Measurements from ENCODE around the gene WDR5. TPM values are rescaled to one million over a fixed set of nuclear protein-coding genes. Genes with fewer than 3 reads are reported as not detected.
A peak's percentile ranks its signal among the peaks of the same experiment; 100 is the strongest.

Gene WDR5
- total RNA-seq, 2 experiments from 2014 or later = 32.1 to 32.7 TPM

DNA sequence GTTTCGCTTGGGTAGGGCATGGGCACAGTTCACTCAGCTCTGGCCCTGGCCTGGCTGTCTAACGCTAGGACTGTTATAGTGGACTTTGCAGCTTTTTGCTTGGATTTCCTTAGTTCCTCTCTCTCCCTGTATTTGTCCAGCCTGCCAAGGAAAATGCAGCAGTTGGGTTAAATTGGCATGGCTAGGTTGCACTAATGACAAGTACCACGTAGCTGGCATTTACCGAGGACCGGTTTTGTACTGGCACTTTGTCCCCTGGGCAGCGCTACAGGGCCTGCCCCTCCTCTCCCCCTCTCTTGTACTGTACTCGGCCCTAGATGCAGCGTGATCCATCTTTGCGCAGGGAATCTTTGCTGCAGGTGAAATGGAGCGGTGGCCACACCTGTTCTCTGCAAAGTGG is 2.4 kb downstream of the WDR5 start:
- Mint-ChIP-seq H3K27me3 (no peaks in the 10 kb centered on the region), H3K4me3 (peak overlapping the region; percentile 45), H3K27ac (peak overlapping the region; percentile 33), H3K36me3 (ENCODE audit: low read depth) (peaks cover 48% of the 10 kb centered on the region), H3K9me3 (no peaks in the 10 kb centered on the region), H3K4me1 (peaks cover 34% of the 10 kb centered on the region)
- DNase-seq = no peak
- CTCF ChIA-PET = interaction anchor here (0.5 to 2.1 kb wide), 2 partner anchors 22 to 25 kb away, joined by 5 to 13 read pairs; partner anchors contain the start of gene RNU6ATAC
- POLR2A ChIA-PET = interaction anchor here (1.6 to 3.1 kb wide), 2 partner anchors 9 to 26 kb away, joined by 5 to 17 read pairs; partner anchors contain the start of gene RNU6ATAC

DNA sequence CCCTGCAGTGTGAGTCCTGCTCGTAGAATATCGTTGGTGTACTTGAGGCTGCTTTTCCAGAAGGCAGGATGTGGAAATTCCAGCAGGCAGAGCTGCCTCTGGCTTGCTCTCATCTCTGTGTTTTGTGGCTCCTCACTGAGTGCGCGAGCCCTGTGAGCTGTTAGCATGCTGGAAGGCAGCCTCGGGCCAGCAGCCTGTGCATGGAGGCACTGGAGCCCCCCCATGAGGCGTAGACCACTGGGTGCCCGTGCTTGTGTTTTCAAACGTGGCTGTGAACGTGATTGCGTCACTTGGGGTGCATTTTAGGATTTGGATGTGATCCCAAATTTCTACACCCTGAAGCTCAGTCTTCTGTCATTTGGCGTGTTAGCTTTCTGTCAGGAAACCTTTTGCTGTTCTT is 3.2 kb downstream of the WDR5 start:
- Mint-ChIP-seq H3K27me3 (no peaks in the 10 kb centered on the region), H3K4me3 (no peak overlapping the region), H3K36me3 (ENCODE audit: low read depth) (peaks cover 48% of the 10 kb centered on the region), H3K9me3 (no peaks in the 10 kb centered on the region), H3K27ac (no peak overlapping the region), H3K4me1 (peaks cover 32% of the 10 kb centered on the region)
- ChIA-PET CTCF (interaction anchor here (2.1 kb wide), 1 partner anchor 24 kb away, joined by 13 read pairs; the partner anchor contains the start of gene RNU6ATAC), POLR2A (interaction anchor here (0.8 to 3.1 kb wide), 3 partner anchors 8 to 70 kb away, joined by 3 to 17 read pairs (median 5); partner anchors contain the start of gene RNU6ATAC)
- no peak for DNase-seq

DNA sequence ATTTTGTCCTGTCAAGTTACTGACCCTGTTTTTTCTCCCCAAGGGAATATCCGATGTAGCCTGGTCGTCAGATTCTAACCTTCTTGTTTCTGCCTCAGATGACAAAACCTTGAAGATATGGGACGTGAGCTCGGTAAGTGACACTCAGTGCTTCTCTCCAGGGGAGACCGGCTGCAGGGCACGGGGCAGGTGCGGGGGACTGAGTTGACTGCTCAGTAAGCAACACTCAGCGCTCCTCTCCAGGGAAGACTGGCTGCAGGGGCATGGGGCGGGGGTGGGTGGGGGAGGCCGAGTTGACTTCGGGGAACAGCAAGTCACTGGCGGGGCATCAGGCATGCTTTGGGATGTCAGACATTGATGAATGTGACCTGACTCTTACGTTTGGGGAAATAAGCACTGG is 6.0 kb downstream of the WDR5 start:
- ChIA-PET POLR2A (no interaction called here), CTCF (interaction anchor here (1.4 kb wide), 1 partner anchor 21 kb away, joined by 4 read pairs; no protein-coding TSS in a partner anchor)
- H3K27ac Mint-ChIP-seq = no peak overlapping the region
- H3K9me3 Mint-ChIP-seq = no peaks in the 10 kb centered on the region
- H3K27me3 Mint-ChIP-seq = no peaks in the 10 kb centered on the region
- peaks cover 57% of the 10 kb centered on the region for H3K36me3 Mint-ChIP-seq (ENCODE audit: low read depth)
- no peak for DNase-seq
- H3K4me3 Mint-ChIP-seq = no peak overlapping the region
- H3K4me1 Mint-ChIP-seq = peaks cover 21% of the 10 kb centered on the region

DNA sequence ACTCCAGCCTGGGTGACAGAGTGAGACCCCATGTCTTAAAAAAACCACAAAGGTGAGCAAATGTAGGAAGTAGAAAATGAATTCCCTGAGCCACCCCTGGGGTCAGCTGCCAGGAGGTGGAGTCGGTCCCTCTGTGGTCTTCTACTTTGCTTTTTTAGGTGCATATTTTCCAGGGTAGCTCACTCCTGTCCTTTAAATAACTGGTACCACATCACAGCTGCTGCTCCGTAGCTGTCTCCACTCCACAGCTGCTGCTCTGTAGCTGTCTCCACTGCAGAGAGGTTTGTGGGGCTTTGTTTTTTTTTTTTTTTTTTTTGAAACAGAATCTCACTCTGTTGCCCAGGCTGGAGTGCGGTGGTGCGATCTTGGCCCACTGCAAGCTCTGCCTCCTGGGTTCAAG is 8.9 kb downstream of the WDR5 start:
- POLR2A ChIA-PET = interaction anchor here (1.4 kb wide), 1 partner anchor 9 kb away, joined by 4 read pairs; the partner anchor contains the start of gene WDR5

DNA sequence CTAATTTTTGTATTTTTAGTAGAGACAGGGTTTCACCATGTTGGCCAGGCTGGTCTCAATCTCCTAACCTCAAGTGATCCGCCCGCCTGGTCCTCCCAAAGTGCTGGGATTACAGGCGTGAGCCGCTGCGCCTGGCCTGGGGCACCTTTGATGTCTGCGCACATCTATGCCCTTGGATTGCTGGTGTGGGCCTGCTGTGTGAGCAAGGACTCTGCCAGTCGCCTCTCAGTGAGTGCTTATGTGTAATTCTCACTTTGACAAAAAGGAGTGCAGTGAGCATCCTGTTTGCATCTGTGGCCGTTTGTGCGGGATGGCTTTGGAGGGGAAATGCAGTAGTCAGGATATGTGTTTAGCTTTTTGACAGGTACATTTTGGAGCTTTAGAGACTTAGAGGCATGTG is 9.4 kb downstream of the WDR5 start:
- H3K4me3 Mint-ChIP-seq = no peak overlapping the region
- H3K27me3 Mint-ChIP-seq = no peaks in the 10 kb centered on the region
- no peak overlapping the region for H3K27ac Mint-ChIP-seq
- no peak for DNase-seq
- H3K36me3 Mint-ChIP-seq (ENCODE audit: low read depth) = peaks cover 56% of the 10 kb centered on the region
- peaks cover 6% of the 10 kb centered on the region for H3K4me1 Mint-ChIP-seq
- no peaks in the 10 kb centered on the region for H3K9me3 Mint-ChIP-seq
- POLR2A ChIA-PET = interaction anchor here (1.4 kb wide), 1 partner anchor 9 kb away, joined by 4 read pairs; the partner anchor contains the start of gene WDR5
- CTCF ChIA-PET = no interaction called here

More for the DNA sequence above, 8.9 kb downstream of the WDR5 start:
- Mint-ChIP-seq H3K36me3 (ENCODE audit: low read depth) (peaks cover 60% of the 10 kb centered on the region), H3K9me3 (no peaks in the 10 kb centered on the region), H3K27me3 (no peaks in the 10 kb centered on the region), H3K4me3 (no peak overlapping the region), H3K27ac (no peak overlapping the region), H3K4me1 (peaks cover 6% of the 10 kb centered on the region)
- CTCF ChIA-PET = no interaction called here
- DNase-seq = no peak

DNA sequence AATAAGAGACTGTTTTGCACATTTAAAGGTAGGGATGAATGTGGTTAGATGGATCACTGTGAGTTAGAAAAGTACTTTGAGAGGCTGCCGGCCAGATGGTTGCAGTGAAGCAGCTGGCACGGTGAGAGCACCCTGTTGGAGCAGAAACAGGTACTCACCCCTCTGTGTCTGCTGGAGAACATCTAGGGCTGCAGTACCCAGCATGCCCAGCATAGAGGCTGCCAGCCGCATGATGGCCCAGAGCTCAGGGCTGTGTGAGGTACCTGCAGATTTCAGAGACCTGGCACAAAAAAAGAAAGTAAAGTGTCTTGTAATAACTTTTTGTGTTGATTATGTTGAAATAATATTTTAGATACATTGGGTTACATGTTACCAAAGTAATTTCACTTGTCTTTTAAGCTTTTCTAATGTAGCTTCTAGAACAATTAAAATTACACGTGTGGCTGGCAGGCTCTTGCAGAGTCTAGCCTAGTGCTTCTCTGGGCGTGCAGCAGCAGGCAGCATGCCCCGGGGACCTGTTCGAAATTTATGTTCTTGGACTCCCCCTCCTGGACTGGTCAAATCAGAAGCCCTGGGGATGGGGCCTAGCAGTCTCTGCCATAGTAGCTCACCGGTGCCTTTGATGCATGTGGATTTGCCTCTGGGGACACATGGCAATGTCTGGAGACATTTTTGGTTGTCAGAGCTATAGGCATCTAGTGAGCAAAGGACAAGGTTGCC is 11.1 kb downstream of the WDR5 start:
- no peak overlapping the region for H3K27ac Mint-ChIP-seq
- H3K4me3 Mint-ChIP-seq = no peak overlapping the region
- ChIA-PET CTCF (interaction anchor here (1.7 kb wide), 1 partner anchor 11 kb away, joined by 5 read pairs; the partner anchor contains the start of gene WDR5), POLR2A (interaction anchor here (1.6 to 2.1 kb wide), 2 partner anchors 8 to 13 kb away, joined by 4 to 5 read pairs; no protein-coding TSS in a partner anchor)
- peaks cover 6% of the 10 kb centered on the region for H3K4me1 Mint-ChIP-seq
- no peaks in the 10 kb centered on the region for H3K9me3 Mint-ChIP-seq
- no peaks in the 10 kb centered on the region for H3K27me3 Mint-ChIP-seq
- DNase-seq = no peak
- peaks cover 51% of the 10 kb centered on the region for H3K36me3 Mint-ChIP-seq (ENCODE audit: low read depth)

DNA sequence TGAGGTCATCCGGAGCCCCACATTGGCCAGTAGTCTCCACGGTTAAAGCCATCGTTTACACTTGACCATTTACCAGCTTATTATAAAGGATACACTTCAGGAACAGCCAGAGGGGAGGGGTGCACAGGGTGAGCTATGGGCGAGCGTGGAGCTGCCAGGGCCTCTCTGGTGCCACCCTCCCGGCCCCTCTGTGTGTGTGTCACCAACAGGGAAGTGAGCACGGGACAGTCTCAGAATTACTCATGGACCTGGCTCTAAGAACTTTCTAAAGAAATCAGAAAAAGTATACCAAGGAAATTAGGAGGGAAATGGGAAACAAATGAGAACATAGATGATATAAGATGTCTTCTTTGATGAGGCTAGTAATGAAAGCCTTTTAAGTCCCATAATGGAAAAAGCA is 13.5 kb downstream of the WDR5 start:
- Mint-ChIP-seq H3K4me1 (peaks cover 6% of the 10 kb centered on the region), H3K27ac (no peak overlapping the region), H3K9me3 (no peaks in the 10 kb centered on the region), H3K27me3 (no peaks in the 10 kb centered on the region), H3K4me3 (no peak overlapping the region), H3K36me3 (ENCODE audit: low read depth) (peaks cover 43% of the 10 kb centered on the region)
- CTCF ChIA-PET = no interaction called here
- no peak for DNase-seq
- POLR2A ChIA-PET = interaction anchor here (1.5 kb wide), 1 partner anchor 13 kb away, joined by 4 read pairs; the partner anchor contains the start of gene WDR5

DNA sequence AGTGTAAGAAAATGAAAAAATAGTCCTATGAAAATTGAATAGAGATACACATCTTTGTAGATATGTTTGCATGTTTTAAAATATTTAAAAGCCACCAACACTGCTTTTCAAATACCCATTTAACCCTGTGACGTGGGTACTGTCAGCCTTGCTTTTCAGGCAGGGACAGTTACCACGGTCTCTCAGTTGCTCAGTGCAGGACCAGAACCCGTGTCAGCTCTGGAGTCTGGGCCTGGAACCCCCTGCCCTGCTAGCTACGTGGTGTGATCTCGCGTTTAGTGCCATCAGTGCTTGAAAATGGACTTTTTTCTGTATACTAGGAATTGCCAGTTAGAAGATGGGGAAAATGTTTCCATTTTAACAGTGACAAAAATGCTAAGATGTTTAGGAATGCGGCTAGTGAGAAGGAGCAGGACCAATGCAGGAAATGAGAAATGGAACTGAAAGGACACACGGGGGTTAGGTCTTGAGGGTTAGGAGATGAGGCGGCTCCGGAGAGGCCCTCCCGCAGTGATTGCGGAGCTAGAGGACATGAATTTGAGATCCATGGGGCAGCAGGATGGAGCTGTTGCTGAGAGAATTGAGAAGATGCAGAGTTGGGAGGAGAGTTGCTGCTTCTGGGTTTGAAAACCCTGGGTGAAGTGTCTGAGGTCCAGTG is 14.8 kb downstream of the WDR5 start:
- H3K9me3 Mint-ChIP-seq = no peaks in the 10 kb centered on the region
- H3K36me3 Mint-ChIP-seq (ENCODE audit: low read depth) = peaks cover 43% of the 10 kb centered on the region
- H3K27me3 Mint-ChIP-seq = no peaks in the 10 kb centered on the region
- H3K27ac Mint-ChIP-seq = no peak overlapping the region
- DNase-seq = no peak
- H3K4me1 Mint-ChIP-seq = peaks cover 6% of the 10 kb centered on the region
- CTCF ChIA-PET = interaction anchor here (0.5 kb wide), 1 partner anchor 49 kb away, joined by 3 read pairs; no protein-coding TSS in a partner anchor
- POLR2A ChIA-PET = no interaction called here
- H3K4me3 Mint-ChIP-seq = no peak overlapping the region

DNA sequence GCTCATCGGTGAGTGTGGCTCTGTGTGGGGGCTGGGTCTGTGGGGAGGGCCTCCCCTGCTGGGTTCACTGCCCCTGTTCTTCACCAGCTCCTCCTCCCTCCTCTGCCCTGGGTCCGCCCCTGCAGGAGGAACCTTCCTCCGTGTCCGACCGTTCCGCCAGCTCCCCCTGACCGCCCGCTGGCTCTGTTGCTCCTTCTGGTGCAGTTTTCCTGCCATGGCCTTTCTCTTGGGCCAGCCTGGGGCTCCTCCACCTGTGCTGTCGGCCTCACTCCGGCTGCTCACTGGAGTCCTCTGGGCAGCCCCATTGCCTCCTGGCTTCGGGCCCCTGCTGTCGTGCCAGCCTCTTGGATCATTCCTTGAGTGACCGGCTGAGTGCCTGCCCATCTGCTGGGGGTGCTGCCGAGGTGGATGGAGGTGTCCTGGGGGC is 16.2 kb downstream of the WDR5 start:
- POLR2A ChIA-PET = no interaction called here
- CTCF ChIA-PET = no interaction called here
- H3K36me3 Mint-ChIP-seq (ENCODE audit: low read depth) = peaks cover 50% of the 10 kb centered on the region
- H3K9me3 Mint-ChIP-seq = no peaks in the 10 kb centered on the region
- no peak overlapping the region for H3K27ac Mint-ChIP-seq
- no peak for DNase-seq
- peaks cover 6% of the 10 kb centered on the region for H3K4me1 Mint-ChIP-seq
- no peak overlapping the region for H3K4me3 Mint-ChIP-seq
- no peaks in the 10 kb centered on the region for H3K27me3 Mint-ChIP-seq

DNA sequence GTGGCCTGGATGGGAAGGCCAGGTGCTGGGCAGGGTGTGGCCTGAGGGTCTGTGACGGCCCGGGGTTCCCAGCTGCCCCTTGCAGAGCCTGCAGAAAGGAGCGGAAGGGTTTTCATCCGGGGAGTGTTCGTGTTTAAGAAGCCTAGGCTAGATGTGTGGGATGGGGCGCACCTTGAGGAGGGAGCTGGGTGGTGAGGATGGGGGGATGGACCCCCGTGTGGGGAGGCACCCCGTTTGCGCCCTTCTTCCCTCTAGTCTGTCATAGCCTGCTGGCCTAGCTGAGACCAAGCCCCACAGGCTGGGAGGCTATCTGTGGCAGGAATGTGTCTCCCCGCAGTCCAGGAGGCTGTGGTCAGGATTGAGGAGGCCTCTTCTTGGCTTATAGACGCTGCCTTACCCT is 16.6 kb downstream of the WDR5 start:
- H3K4me1 Mint-ChIP-seq = peaks cover 1% of the 10 kb centered on the region
- CTCF ChIA-PET = no interaction called here
- H3K36me3 Mint-ChIP-seq (ENCODE audit: low read depth) = peaks cover 45% of the 10 kb centered on the region
- H3K4me3 Mint-ChIP-seq = no peak overlapping the region
- H3K9me3 Mint-ChIP-seq = no peaks in the 10 kb centered on the region
- DNase-seq = no peak
- H3K27ac Mint-ChIP-seq = no peak overlapping the region
- no peaks in the 10 kb centered on the region for H3K27me3 Mint-ChIP-seq
- POLR2A ChIA-PET = interaction anchor here (0.6 kb wide), 1 partner anchor 38 kb away, joined by 3 read pairs; no protein-coding TSS in a partner anchor

DNA sequence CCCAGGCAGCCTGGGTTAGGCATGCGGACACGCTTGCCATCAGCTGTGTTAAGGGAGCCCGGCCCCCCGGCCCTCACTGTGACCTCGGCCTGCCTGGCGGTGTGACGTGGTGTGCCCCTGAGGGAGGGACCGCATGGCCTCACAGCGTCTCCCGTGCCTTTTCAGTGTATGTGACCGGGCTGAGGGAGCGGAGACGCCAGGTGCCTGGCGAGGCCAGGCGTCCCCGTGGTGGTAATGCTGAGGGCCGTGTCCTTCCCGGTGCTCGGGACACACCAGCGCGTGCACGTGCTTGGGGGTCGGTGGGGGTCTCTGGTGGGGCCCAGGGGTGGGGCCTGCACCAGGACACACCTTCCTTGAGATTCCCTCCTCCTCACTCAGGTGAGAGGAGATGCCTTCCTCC is 17.6 kb downstream of the WDR5 start:
- CTCF ChIA-PET = no interaction called here
- POLR2A ChIA-PET = no interaction called here
- no peak for DNase-seq
- Mint-ChIP-seq H3K27me3 (no peaks in the 10 kb centered on the region), H3K4me3 (no peak overlapping the region), H3K27ac (no peak overlapping the region), H3K36me3 (ENCODE audit: low read depth) (peaks cover 49% of the 10 kb centered on the region), H3K4me1 (no peaks in the 10 kb centered on the region), H3K9me3 (no peaks in the 10 kb centered on the region)

DNA sequence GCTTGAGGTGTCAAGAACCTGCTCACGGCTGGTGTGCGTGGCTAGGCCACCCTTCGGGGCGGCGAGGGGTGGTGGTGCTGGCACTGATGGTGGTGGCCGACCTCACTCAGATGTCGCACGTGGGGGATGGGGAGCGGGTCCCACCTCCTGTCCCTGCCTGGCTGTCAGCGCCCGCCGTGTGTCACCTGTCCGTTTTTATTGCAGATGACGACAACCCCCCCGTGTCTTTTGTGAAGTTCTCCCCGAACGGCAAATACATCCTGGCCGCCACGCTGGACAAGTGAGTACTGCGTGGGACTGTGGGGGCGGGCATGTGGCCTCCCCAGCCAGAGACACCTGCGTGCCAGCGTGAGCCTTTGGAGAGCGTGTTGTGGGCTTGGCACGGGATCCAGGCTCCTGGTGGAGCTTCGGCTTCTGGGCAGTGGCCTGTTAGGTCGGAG is 18.4 kb downstream of the WDR5 start:
- ChIA-PET CTCF (no interaction called here), POLR2A (no interaction called here)
- Mint-ChIP-seq H3K4me3 (no peak overlapping the region), H3K4me1 (no peaks in the 10 kb centered on the region), H3K27me3 (no peaks in the 10 kb centered on the region), H3K27ac (no peak overlapping the region), H3K9me3 (no peaks in the 10 kb centered on the region), H3K36me3 (ENCODE audit: low read depth) (peaks cover 45% of the 10 kb centered on the region)
- DNase-seq = no peak

DNA sequence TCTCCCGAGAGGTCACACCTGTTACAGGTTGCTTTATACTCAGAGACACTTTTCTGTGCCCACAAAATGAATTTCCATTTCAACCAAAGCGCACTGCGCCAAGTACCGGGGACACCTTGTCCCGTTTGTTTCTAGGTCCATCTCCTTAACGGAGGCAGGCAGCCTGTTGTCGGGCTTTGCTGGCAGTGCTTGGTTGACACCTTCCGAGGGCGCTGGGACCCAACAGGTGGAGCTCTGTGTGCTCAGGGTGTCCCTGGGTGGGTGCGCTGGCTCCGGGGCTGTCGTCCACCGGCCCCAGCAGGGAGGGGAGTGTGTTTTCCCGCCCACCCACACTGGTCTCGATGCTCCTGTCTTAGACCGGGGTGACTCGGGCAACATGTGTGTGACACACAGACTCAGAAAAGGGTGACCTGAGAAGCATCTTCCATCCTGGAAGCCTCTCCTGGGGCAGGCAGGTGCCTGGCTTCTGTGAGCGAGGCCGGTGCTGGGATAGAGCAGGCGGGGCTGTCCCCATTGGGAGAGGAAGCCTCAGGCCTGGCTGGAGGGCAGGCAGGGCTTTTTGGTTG is 20.0 kb downstream of the WDR5 start:
- no peaks in the 10 kb centered on the region for H3K9me3 Mint-ChIP-seq
- H3K36me3 Mint-ChIP-seq (ENCODE audit: low read depth) = peaks cover 45% of the 10 kb centered on the region
- POLR2A ChIA-PET = no interaction called here
- H3K27ac Mint-ChIP-seq = no peak overlapping the region
- no peak for DNase-seq
- H3K4me1 Mint-ChIP-seq = no peaks in the 10 kb centered on the region
- CTCF ChIA-PET = no interaction called here
- H3K27me3 Mint-ChIP-seq = no peaks in the 10 kb centered on the region
- H3K4me3 Mint-ChIP-seq = no peak overlapping the region

Data from activated CD4-positive, alpha-beta memory T cell treated with anti-CD3 and anti-CD28 coated beads, Interleukin-2, amount 10 ng/mL, durations not matched to agents 7 days and 5 days (primary cell).